GM23338 (cell line): Measurements from ENCODE around the gene TCFL5. TPM values are rescaled to one million over a fixed set of nuclear protein-coding genes. Genes with fewer than 3 reads are reported as not detected.

Source experiments
- ATAC-seq: fragments of 200-7000 bp; cut with Tn5 transposase; 3 replicates; pipeline ENCODE4 v1.9.1; 2020
- DNase-seq: peaks from one replicate; pipeline ENCODE4 v3.0.0-alpha.2; 2015; ENCODE audit warnings: low spot score
- H2AFZ ChIP-seq: fragments of 200-600 bp; sonication (generic); 2 replicates; pipeline ENCODE4 v1.8.0; 2016; ENCODE audit warnings: antibody characterized with exemption, mild to moderate bottlenecking, moderate library complexity
- H3F3A ChIP-seq: fragments of 200-600 bp; sonication (generic); replicated peaks from 2 replicates; pipeline ENCODE4 v1.8.0; 2017; ENCODE audit warnings: antibody characterized with exemption, mixed run types, low read depth
- H3K27ac ChIP-seq: fragments of 200-600 bp; sonication (generic); 2 replicates; pipeline ENCODE4 v1.6.1; 2016; ENCODE audit warnings: low read depth
- H3K27me3 ChIP-seq: fragments of 200-600 bp; sonication (generic); 2 replicates; pipeline ENCODE4 v1.8.0; 2016; ENCODE audit warnings: mild to moderate bottlenecking, mixed run types, moderate library complexity; ENCODE audit not compliant: insufficient read depth
- H3K36me3 ChIP-seq: fragments of 200-600 bp; sonication (generic); 2 replicates; pipeline ENCODE4 v1.8.0; 2016; ENCODE audit warnings: mild to moderate bottlenecking; ENCODE audit not compliant: insufficient read depth
- H3K4me1 ChIP-seq: fragments of 200-600 bp; sonication (generic); 2 replicates; pipeline ENCODE4 v1.8.0; 2016; ENCODE audit warnings: mild to moderate bottlenecking, moderate library complexity; ENCODE audit not compliant: insufficient read depth
- H3K4me2 ChIP-seq: fragments of 200-600 bp; sonication (generic); 2 replicates; pipeline ENCODE4 v1.7.1; 2017; ENCODE audit warnings: mixed run types
- H3K4me3 ChIP-seq: fragments of 200-600 bp; sonication (generic); 2 replicates; pipeline ENCODE4 v1.6.1; 2016; ENCODE audit warnings: mixed run types
- H3K79me2 ChIP-seq: fragments of 200-600 bp; sonication (generic); replicated peaks from 2 replicates; pipeline ENCODE4 v1.8.0; 2017; ENCODE audit warnings: mild to moderate bottlenecking; ENCODE audit not compliant: insufficient read depth
- H3K9me2 ChIP-seq: fragments of 200-600 bp; sonication (generic); 2 replicates; pipeline ENCODE4 v1.8.0; 2017; ENCODE audit not compliant: insufficient read depth
- H4K20me1 ChIP-seq: fragments of 200-600 bp; sonication (generic); replicated peaks from 2 replicates; pipeline ENCODE4 v1.8.0; 2017; ENCODE audit warnings: mild to moderate bottlenecking; ENCODE audit not compliant: insufficient read depth
- H3K27ac Mint-ChIP-seq: 2 replicates; pipeline ENCODE4 v1.8.0; 2020; ENCODE audit warnings: inconsistent platforms, mild to moderate bottlenecking, moderate library complexity, mixed read lengths
- H3K27me3 Mint-ChIP-seq: 3 replicates; pipeline ENCODE4 v1.8.0; 2022; ENCODE audit warnings: low read depth, mild to moderate bottlenecking, moderate library complexity, mixed read lengths, inconsistent platforms; ENCODE audit not compliant: insufficient read depth, poor library complexity
- H3K36me3 Mint-ChIP-seq: 3 replicates; pipeline ENCODE4 v1.8.0; 2021; ENCODE audit warnings: low read depth, mild to moderate bottlenecking, inconsistent platforms, moderate library complexity, mixed read lengths
- H3K4me1 Mint-ChIP-seq: 3 replicates; pipeline ENCODE4 v1.8.0; 2020; ENCODE audit warnings: mild to moderate bottlenecking, inconsistent platforms, mixed read lengths
- H3K4me3 Mint-ChIP-seq: 3 replicates; pipeline ENCODE4 v1.8.0; 2021; ENCODE audit warnings: moderate library complexity, mild to moderate bottlenecking, inconsistent platforms, mixed read lengths
- H3K9me3 Mint-ChIP-seq: 3 replicates; pipeline ENCODE4 v1.8.0; 2020; ENCODE audit warnings: moderate library complexity, mild to moderate bottlenecking, inconsistent platforms, mixed read lengths
- CTCF ChIP-seq, 2 experiments: fragments of 200-600 bp in 1 of 2; sonication (generic) in 1 of 2; conservative IDR thresholded peaks; 2 replicates each; pipeline versions ENCODE4 v1.5.1 to v1.6.1; 2016 to 2017; ENCODE audit warnings: antibody characterized with exemption in 2 of 2, low read depth in 2 of 2, mild to moderate bottlenecking in 2 of 2, moderate library complexity in 1 of 2
- EZH2 ChIP-seq: fragments of 200-600 bp; sonication (generic); IDR thresholded peaks from one replicate; pipeline ENCODE4 v1.8.0; 2017; ENCODE audit warnings: antibody characterized with exemption, mild to moderate bottlenecking, low read depth; ENCODE audit not compliant: unreplicated experiment
- JUNB ChIP-seq: IDR thresholded peaks from one replicate; pipeline ENCODE4 v1.6.1; 2016; ENCODE audit warnings: antibody characterized with exemption; ENCODE audit not compliant: unreplicated experiment
- NANOG ChIP-seq: IDR thresholded peaks from 2 replicates; pipeline ENCODE4 v1.6.1; 2016; ENCODE audit warnings: antibody characterized with exemption, borderline replicate concordance
- POLR2AphosphoS5 ChIP-seq: IDR thresholded peaks from 2 replicates; pipeline ENCODE4 v1.6.1; 2016; ENCODE audit warnings: antibody characterized with exemption, low read depth
- STAT1 ChIP-seq: IDR thresholded peaks from one replicate; pipeline ENCODE4 v1.6.1; 2016; ENCODE audit warnings: antibody characterized with exemption; ENCODE audit not compliant: unreplicated experiment
- ZNF114 ChIP-seq: fragments of 250-450 bp; sonication (Bioruptor Pico); IDR thresholded peaks from 2 replicates; pipeline ENCODE4 v1.5.0; 2020; ENCODE audit warnings: mild to moderate bottlenecking, moderate library complexity
- ZNF331 ChIP-seq: fragments of 250-450 bp; sonication (Bioruptor Pico); IDR thresholded peaks from 2 replicates; pipeline ENCODE4 v1.5.0; 2020; ENCODE audit warnings: low read depth, mild to moderate bottlenecking, moderate library complexity
- ZNF462 ChIP-seq: fragments of 250-450 bp; sonication (Bioruptor Pico); IDR thresholded peaks from 2 replicates; pipeline ENCODE4 v1.5.0; 2020; ENCODE audit warnings: mild to moderate bottlenecking, moderate library complexity
- polyA plus RNA-seq: library from polyadenylated mRNA; unstranded; fragments of >200 nt; fragmentation: Nextera tagmentation; extraction: Ambion mirVana; gene quantifications from 2 replicates; pipeline ENCODE4 v1.2.1, GENCODE V29; 2016
- total RNA-seq: library from RNA; depleted of rRNA; stranded (reverse); fragments of >200 nt; shearing (Covaris generic); gene quantifications from 2 replicates; pipeline ENCODE4 v1.2.3, GENCODE V29; 2014

TCFL5 gene
- total and polyA plus RNA-seq, 2 experiments from 2014 or later: 5.8 to 19.3 TPM

- TF ChIP-seq EZH2 (no peak), JUNB (no peak), NANOG (no peak), ZNF114 (CRISPR knock-in tag) (no peak), POLR2AphosphoS5 (no peak), CTCF (conservative IDR thresholded peaks at IDR 0.05; ENCODE audit: low read depth in 2 of 2) (no peak), ZNF331 (CRISPR knock-in tag) (no peak)
Observed at GRCh38 chr20:62878244-62879038, 16.8 kb upstream of the TCFL5 start (continued).

GRCh38 chr20:62876902-62877816 lies 15.5 kb upstream of the TCFL5 start:
- Mint-ChIP-seq H3K27me3 (peaks cover 35% of the 10 kb centered on the region), H3K9me3 (peaks cover 5% of the 10 kb centered on the region), H3K4me1 (peaks cover 36% of the 10 kb centered on the region), H3K4me3 (no peak overlapping the region), H3K36me3 (peaks cover 12% of the 10 kb centered on the region), H3K27ac (no peak overlapping the region)
- Histone ChIP-seq H3F3A (peaks cover 35% of the 10 kb centered on the region), H3K36me3 (0 out of 2 replicates have a peak, but pooled peaks cover 3% of the 10 kb centered on the region), H2AFZ (no peak overlapping the region), H3K4me2 (no peak overlapping the region), H4K20me1 (no peaks in the 10 kb centered on the region), H3K9me2 (no peaks in the 10 kb centered on the region), H3K4me1 (peaks cover 21% of the 10 kb centered on the region; the same call in 1 of the 2 replicates), H3K79me2 (no peaks in the 10 kb centered on the region), H3K27me3 (no peaks in the 10 kb centered on the region), H3K4me3 (no peak overlapping the region), H3K27ac (no peak overlapping the region)
- DNase-seq (no peak), ATAC-seq (peak; percentile 14)
- TF ChIP-seq CTCF (conservative IDR thresholded peaks at IDR 0.05; ENCODE audit: low read depth in 2 of 2) (no peak), ZNF462 (no peak), STAT1 (no peak)
